Keratinocyte (primary cell): ENCODE measurements around the gene IL10RA.

Experiments
- CTCF ChIP-seq, 3 experiments: IDR thresholded peaks in 1 of 3; conservative IDR thresholded peaks in 1 of 3; optimal IDR thresholded peaks in 1 of 3; 2 replicates in 2 of 3; 3 replicates in 1 of 3; pipeline versions ENCODE3 to v1.5.1; 2011; ENCODE audit warnings: low read length in 3 of 3, mild to moderate bottlenecking in 3 of 3, moderate library complexity in 2 of 3, control low read depth in 1 of 3, inconsistent platforms in 1 of 3; ENCODE audit not compliant: insufficient read depth in 2 of 3; ENCODE audit errors: extremely low read depth in 1 of 3
- EZH2 ChIP-seq: IDR thresholded peaks from one replicate; pipeline ENCODE4 v1.6.1; 2012; ENCODE audit warnings: inconsistent platforms, mild to moderate bottlenecking, low read length, moderate library complexity

- TF ChIP-seq CTCF (optimal IDR thresholded peaks at IDR 0.05 in 1 of 3, IDR thresholded peaks at IDR 0.05 in 1 of 3, conservative IDR thresholded peaks at IDR 0.05 in 1 of 3; ENCODE audit: extremely low read depth in 1 of 3, insufficient read depth in 2 of 3, low read length in 3 of 3) (no peak), EZH2 (no peak)
Measured at GRCh38 chr11:118033443-118033842, 47.2 kb downstream of the IL10RA start.
